GM21619 (cell line): ENCODE data around the gene DDX39B.
A peak's percentile ranks its signal among the peaks of the same experiment; 100 is the strongest.
"Not testable (repeated sequence)": the region's sequence is repeated elsewhere in the genome, so short reads cannot be mapped to it uniquely, and the experiment has no call there.

ENCODE experiments used
- ATAC-seq: cut with Tn5 transposase; IDR thresholded peaks from one replicate; pipeline ENCODE4 v1.9.1; 2021; ENCODE audit not compliant: unreplicated experiment

The DDX39B gene

DNA sequence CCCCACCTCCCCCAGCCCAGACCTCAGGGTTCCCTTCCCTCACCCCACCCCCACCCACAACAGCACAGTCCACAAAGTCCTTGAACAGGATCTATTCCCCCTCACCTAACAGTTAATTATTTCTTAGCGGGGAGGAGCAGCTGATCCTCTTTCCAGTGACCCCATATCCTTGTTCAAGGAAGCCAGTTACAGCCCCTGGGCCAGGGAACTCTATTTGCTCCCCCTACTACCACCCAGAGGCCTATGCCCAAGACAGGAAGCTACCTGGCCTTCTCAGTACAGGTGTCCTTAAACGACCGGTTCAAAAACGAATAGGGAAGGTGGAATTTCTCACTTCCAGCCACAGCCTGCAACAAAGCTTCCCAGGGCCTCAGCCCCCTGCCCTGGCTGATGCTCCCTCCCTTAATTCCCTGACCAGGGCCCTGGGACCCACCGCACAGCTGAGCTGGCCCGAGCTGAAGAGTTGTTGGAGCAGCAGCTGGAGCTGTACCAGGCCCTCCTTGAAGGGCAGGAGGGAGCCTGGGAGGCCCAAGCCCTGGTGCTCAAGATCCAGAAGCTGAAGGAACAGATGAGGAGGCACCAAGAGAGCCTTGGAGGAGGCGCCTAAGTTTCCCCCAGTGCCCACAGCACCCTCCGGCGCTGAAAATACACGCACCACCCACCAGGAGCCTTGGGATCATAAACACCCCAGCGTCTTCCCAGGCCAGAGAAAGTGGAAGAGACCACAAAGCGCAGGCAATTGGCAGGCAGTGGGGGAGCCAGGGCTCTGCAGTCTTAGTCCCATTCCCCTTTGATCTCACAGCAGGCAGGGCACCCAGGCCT lies 12.3 kb downstream of the DDX39B start:
- no peak for ATAC-seq

DNA sequence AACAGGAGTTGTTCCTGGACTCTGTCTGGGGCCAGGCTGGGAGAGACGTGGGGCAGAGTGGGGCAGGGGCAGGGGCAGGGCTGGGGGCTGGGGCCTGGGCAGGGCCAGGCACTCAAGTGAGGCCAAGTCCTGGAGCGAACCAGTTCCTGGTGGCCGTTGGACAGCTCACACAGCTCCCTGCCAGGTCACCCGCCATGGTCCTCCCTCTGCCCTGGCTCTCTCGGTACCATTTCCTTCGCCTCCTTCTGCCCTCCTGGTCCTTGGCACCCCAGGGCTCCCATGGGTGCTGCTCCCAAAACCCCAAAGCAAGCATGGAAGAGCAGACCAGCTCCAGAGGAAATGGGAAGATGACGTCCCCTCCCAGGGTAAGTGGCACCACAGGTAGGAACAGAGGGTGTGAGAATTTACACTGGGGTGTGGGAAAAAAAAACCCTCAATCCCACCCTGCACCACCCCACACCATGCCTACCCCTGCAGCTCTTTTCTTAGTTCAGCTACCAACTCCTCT lies 12.9 kb downstream of the DDX39B start, which contains the start of gene MCCD1:
Gene MCCD1, plus strand, starts transcription at position 142 of the 508 bp plus-strand sequence. Its CDS starts 53 bp downstream, at position 195.
- no peak for ATAC-seq

DNA sequence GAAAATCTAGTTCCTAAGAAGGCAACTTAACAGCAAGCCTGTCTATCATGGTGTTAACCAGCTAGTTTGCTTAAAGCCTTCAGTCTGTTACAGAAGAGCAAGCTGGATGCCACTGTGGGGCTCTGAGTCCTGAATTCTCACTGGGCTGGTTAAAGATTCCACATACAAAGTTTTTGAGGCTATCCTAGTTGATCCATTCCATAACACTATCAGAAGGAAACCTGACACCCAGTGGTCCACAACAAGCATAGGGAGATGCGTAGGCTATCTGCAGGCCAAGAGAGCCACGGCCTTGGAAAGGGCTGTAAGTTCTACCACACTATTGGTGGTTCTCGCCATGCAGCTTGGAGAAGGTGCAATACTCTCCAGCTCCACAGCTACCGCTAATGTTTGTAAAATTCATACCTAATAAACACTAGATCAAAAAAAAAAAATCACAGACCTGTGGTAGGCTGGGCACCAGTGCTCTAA lies 13.5 kb downstream of the DDX39B start:
- ATAC-seq: no peak

DNA sequence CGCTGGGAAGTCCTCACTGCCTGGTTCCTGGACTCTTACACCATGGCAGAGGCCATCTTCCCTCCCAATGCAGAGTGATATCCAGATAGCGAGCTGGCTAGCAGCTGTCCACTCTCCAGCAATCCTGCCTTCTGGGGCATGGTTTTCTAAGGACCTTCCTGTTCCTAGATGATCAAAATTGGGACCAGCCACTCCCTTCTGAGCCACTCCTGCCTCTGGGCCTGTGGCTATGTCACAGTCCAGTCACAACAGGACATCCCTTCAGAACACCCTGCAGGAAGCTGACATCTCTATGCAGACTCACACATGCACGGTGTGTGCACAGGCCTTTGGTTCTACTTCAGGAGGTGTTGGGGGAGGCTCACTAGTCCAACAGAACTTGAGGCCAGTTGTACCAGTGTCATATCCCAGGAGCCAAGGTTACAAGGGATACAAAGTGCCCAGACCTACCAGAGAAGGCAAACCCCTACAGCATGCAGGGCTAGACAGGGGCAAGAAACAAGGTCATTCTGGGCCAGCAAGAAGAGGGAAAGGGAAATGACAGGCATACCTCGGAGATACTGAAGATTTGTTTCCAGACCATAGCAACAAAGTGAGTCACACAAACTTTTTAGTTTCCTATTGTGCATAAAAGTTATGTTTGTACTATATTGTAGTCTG lies 15.7 kb downstream of the DDX39B start:
- no peak for ATAC-seq

DNA sequence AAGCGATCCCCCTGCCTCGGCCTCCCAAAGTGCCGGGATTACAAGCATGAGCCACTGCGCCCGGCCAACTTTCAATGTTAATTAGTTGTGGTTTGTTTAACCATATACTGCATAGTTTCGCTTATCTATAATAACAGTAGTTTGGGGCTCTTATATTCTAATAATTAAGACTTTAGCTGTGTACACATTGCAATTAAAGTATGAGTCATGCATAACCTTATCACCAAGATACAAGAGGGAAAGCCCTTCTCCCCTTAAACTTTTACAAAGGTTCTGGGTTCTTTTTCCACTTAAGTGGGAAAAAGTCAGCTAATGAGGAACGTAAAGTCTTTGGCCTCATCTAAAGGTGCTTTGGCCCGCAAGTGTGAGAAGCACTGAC lies 16.3 kb downstream of the DDX39B start:
- no peak for ATAC-seq

DNA sequence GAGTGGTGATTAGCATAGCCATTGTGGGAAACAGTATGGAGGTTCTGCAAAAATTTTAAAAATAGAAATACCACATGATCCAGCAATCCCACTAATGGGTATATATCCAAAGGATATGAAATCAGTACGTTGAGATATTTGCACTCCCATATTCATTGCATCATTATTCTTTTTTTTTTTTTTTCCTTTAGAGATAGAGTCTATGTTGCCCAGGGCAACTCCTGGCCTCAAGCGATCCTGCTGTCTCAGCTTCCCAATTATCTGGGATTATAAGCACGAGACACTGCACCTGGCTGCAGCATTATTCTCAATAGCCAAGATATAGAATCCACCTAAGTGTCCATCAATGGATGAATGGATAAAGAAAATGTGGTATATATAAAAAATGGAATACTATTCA lies 20.0 kb downstream of the DDX39B start:
- no peak for ATAC-seq

DNA sequence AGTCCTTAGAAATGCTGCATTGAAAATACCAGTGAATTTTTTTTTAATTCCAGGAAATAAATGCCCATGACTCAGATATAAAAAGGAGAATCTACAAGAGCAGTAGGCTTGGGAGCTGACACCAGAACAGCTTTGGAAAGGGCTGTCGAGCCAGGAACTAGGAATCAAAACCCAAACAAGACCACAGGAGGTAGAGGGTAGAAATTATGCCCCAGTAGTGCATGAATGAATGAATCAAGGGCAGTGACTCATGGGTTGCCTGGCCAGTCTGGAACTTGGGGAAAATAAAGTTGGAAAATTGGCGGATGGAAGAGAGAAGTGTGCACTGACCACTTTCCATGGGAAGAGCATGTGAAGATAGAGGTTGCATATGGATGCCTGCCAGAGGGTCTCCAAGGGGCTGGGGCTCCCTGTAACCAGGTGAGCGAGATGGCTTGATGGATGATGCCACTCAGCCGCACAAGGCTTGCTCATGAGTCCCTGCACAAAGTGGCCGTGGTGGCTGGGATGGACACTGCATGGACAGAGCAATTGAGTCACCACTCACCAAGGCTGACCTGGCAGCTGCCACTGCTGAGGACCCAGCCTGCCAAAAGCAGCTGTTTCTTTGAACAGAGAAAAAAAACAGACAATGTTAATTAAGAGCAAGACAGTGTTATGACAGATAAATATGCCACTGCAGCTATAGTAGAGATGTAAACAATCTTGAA lies 28.2 kb downstream of the DDX39B start:
- ATAC-seq: no peak

DNA sequence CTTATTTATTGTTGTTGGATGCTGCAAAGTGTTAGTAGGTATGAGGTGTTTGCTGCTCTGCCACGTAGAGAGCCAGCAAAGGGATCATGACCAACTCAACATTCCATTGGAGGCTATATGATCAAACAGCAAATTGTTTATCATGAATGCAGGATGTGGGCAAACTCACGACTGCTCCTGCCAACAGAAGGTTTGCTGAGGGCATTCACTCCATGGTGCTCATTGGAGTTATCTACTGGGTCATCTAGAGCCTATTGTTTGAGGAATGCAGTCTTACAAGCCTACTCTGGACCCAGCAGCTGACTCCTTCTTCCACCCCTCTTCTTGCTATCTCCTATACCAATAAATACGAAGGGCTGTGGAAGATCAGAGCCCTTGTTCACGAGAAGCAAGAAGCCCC lies 31.8 kb downstream of the DDX39B start:
- no peak for ATAC-seq

DNA sequence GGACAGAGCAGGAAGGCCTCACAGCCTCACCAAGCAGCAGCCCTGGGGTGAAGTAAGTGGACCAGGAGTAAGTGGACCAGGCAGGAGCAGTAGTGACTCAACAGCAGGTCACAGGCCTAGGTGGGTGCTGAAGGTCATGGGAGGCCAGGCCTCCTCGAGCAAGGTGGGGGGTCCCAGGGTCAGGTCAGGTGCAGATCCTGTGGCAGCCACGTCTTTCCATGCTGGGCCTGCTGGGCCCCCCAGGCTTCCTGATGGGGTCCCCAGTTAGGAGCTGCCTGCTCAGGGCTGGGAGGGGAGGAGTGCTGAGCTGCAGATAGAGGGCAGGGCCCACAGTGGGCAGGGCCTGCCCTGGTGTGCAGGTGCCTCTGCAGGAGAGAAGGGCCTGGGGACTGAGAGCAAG lies 32.8 kb downstream of the DDX39B start:
- not testable (repeated sequence) for ATAC-seq

DNA sequence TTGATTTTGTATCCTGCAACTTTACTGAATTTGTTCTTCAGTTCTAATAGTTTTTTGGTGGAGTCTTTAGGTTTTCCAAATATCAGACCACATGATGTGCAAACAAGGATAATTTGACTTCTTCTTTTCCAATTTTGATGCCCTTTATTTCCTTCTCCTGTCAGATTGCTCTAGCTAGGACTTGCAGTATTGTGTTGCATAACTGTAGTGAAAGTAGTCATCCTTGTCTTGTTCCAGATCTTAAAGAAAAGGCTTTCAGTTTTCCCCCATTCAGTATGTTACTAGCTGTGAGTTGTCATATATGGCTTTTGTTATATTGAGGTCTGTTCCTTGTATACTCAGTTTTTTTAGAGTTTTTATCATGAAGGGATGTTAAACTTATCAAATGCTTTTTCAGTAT lies 39.2 kb downstream of the DDX39B start:
- ATAC-seq: no peak

DNA sequence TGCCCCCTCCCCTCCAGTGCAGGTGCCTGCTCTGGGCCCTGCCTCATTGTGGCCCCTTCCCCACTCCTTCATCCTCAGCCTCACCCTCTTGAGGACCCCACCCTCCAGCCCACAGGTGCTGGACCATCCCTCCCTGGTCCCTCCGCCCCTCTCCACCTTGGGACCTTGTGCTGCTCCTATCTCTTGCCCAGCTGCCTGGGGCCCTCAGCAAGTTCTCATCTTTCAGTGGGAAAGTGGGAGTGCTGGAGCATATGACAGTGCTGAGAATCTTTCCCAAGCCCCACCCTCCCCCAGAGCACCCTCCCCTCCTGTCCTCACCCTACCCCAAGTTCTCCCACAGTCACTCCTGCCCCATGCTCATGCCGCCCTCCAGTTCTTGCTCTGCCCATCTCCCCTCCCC lies 42.2 kb downstream of the DDX39B start:
- ATAC-seq: not testable (repeated sequence)

DNA sequence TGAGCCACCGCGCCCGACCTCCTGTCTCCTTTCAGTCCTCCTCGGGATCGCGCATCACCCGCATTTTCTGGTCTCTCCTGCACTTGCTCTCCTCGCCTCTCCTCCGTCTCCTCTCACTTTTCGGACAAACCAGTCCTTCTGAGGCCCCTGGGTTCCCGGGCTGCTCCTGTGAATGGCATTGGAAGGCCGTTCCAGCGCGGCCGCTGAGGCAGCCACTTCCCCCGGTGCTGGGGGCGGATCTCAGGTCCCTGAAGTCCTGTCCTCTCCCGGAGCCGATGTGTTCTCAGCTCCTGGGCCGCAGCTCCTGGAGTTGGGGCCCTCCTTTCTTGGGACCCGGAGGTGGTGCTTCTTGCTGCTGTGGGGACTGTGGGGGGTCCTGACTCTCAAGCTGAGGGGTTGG lies 43.1 kb downstream of the DDX39B start:
- no peak for ATAC-seq

DNA sequence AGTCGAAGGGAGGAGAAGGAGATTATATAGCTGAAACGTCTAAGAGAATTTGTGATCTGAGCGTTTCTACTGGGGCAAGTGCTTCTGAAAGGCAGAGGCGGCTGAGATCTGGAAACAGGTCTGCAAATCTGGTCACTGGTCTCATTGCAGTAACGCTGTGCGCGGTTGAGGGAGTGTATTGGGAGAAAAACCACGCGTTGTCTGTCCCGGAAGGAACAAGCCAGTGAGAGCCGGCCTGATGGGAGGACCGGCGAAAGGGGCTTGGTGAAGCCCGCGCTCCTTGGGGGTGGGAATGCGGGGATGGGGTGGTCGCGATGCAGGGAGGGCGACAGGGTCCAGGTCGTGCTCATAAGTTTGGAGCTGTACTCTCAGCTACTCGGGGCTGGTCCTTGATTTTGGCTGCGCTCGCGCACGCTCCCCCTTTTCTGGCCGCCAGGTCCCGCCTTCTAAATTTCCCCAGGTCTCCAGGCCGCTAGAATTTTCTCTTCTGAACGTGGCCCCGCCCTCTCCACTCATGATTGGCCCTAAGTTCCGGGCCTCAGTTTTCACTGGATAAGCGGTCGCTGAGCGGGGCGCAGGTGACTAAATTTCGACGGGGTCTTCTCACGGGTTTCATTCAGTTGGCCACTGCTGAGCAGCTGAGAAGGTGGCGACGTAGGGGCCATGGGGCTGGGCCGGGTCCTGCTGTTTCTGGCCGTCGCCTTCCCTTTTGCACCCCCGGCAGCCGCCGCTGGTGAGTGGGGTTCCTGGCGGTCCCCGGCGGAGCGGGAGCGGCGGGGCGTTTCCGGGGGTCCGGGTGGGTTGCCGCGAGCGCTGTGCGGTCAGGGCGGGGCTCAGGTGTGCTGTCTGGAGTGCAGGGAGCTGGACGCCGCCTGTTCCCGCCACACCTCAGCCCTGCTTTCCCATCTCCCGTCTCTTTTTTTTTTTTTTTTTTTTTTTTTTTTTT lies 44.0 kb downstream of the DDX39B start, which contains the start of gene MICB:
Gene MICB, plus strand, starts transcription at position 615 of the 946 bp plus-strand sequence. Its CDS starts 49 bp downstream, at position 664.
- peak; percentile 48 for ATAC-seq

DNA sequence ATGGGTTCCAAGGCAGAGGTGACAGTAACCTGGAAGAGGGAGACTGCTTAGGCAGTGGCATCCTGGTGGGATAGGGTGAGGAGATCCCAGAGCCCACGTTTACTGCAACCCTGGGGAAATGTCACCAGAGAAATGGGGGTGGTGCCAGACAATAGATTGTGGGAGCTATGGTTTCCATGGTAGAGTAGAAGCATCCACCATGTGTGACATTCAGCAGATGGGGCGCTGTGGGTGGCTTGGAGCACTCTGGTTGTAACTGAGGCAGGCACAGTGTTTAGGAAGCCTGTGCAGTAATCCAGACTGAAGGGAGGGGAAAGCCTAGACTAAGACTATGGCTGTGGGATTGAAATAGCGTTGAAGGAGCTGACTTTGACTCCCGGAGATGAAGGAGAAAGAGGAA lies 45.0 kb downstream of the DDX39B start:
- ATAC-seq: not testable (repeated sequence)

DNA sequence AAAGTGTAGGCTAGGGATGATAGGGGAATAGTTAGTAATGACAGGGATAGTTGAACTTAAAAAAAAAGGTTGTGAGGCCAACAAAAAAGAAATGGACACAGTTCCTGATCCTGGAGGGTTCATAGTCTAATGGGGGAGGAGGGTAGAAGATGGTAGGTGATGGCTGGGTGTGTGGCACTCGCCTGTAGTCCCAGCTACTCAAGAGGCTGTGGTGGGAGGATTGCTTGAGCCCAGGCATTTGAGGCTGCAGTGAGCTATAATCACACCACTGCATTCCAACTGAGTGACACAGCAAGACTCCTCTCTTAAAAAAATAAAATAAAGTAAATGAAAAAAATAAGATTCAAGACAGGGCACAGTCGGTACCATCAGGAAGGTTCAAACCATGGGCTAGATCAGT lies 46.2 kb downstream of the DDX39B start:
- no peak for ATAC-seq

DNA sequence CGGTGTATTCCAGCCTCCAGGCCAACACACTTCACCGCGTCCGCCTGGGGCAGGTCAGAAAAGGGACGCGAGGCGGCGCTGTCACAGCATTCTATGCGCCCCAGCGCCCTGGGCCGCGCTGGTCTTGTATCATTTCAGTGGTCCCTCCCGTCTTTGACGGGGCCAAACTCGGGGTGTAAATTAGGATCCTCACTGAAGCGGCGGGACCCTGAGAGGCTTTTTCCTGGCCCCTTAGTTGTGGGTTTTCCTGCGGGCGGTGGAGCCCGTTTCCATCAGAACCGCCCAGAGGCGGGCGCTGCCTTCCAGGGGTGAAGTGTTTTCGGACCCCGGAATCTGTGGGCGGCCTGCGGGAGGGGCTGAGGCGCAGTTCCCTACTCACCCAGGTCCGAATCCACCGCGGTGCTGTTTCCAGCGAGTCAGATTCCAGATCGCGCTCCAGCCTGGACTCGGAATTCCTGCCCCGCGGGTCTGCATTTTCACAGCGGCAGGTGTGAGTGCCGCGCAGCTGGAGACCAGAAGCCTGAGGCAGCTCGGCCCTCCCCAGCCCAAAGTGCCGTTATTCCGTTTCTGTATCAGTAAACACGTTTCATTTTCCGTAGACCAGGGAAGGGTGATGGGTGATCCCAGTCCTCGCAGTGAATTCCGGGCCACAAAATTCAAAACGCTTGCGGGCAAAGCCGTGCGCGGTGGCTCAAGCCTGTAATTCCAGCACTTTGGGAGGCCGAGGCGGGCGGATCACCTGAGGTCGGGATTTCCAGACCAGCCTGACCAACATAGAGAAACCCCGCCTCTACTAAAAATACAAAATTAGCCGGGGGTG lies 47.7 kb downstream of the DDX39B start:
- no peak for ATAC-seq

DNA sequence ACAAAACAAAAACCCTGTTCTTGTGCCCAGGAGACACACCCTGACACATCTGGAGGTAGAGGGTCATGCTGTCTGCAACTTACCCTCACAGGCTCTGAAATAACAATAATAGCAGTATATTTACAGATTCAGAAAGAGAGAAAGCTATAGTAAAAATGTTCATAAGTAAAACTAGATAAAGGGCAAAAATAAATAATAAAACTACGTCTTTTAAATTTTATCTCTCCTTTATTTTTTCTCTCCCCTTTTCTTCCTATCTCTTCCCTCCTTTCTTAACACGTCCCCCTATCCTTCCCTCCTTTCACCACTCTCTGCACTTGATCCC lies 48.3 kb downstream of the DDX39B start:
- not testable (repeated sequence) for ATAC-seq

DNA sequence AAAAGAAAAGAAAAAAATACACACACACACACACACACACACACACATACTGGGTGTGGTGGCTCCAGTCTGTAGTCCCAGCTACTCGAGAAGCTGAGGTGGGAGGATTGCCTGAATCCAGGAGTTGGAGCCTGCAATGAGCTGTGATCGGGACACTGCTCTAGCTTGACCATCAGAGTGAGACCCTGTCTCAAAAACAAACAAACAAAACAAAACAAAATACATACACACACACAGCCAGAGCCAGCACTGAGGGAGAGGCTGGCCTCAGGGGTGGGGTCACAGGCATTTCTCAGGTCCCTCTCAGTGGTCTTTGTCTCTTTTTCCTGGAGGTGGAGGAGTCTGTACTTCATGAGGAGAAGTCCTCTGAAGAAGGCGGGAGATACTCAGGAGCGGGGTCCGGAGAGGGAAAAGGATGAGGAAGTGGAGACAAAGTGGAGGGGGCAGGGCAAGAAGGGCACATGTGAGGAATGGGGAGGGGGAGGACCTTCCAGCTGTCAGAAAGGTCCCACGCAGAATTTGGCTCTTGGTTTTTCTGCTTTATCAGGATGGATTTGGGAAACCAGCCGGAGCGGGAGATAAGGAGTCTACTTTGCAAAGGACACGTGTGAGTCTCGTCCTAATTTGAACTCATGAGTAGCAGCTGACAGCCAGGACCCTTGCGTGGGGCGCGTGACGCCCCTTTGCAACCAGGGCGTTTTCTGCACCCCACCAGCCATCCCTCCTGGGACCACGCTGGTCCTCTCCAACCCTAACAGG lies 51.5 kb downstream of the DDX39B start:
- no peak for ATAC-seq

DNA sequence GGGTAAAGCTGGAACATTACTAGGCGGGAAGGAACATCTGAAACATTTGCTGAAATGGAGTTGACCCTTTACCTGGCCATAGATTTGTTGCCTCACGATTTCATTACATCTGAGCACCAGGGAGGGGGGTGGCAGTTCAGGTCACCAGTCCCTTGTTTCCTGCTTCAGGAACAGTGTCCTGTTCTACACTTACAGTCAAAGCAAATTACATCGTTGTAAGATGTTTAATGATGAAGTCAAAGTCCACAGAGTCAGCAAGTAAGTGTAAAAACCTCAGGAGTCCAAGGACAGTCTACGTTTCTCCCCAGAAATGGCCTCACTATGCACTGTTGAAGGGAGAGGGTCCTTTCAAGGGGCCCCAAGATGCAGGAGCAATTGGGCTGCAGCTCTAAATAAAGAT lies 52.7 kb downstream of the DDX39B start:
- no peak for ATAC-seq
